HG03439 (cell line): Measurements from ENCODE around the gene LRP5.
"Not testable (repeated sequence)": the region's sequence is repeated elsewhere in the genome, so short reads cannot be mapped to it uniquely, and the experiment has no call there.

Experiments used
- ATAC-seq: cut with Tn5 transposase; IDR thresholded peaks from one replicate; pipeline ENCODE4 v1.9.1; 2021; ENCODE audit warnings: mild to moderate bottlenecking, moderate library complexity; ENCODE audit not compliant: unreplicated experiment

The LRP5 gene

DNA sequence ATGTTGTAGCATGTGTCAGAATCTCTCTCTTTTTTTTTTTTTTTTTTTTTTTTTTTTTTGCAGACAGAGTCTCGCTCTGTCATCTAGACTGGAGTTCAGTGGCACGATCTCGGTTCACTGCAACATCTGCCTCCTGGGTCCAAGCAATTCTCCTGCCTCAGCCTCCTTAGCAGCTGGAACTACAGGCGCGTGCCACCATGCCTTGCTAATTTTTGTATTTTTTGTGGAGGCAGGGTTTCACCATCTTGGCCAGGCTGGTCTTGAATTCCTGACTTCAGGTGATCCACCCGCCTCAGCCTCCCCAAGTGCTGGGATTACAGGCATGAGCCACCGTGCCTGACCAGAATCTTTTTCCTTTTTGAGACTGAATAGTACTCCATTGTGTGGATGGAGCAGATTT is 32.4 kb downstream of the LRP5 start:
- not testable (repeated sequence) for ATAC-seq

DNA sequence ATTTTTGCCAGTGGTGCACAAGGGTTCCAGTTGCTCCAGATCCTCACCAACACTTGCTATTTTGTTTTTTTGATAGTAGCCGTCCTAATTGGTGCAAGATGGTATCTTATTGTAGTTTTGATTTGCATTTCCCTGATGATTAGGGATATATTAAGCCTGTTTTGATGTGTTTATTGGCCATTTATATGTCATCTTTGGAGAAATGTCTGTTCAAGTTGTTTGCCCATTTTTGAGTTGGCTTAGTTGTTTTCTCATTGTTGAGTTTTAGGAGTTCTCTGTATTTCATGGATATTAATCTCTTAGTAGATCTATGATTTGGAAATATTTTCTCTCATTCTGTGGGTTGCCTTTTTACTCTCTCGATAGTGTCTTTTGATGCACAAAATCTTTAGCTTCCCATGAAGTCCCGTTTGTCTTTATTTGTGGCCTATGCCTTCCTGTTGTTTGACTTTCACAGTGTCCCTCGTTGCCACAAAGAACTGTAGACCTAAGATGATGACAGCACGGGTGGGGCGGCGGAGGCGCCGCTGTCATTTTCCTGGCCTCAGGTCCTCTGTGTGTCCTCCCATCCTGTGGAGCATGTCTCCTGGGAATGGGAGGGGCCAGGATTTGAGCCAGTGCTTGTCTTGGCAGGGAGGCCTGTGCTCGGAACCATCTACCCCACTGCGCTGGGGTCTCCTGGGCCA is 33.5 kb downstream of the LRP5 start:
- no peak for ATAC-seq

DNA sequence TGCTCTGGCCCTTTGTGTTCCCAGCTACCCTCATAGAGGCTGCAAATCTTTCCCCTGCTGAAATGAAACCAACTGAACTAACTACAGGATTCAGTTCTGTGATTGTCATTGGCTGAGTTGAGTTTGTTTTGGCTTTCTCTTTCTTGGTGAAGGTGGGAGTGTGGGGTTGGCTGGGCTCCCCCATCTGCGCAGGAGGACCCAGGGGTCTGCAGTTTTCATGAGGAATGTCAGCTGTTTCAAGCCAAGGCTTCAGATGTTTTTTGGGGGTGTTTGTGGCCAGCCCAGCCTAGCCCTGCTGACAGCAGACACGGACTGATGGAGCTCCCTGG is 34.0 kb downstream of the LRP5 start:
- ATAC-seq = no peak

DNA sequence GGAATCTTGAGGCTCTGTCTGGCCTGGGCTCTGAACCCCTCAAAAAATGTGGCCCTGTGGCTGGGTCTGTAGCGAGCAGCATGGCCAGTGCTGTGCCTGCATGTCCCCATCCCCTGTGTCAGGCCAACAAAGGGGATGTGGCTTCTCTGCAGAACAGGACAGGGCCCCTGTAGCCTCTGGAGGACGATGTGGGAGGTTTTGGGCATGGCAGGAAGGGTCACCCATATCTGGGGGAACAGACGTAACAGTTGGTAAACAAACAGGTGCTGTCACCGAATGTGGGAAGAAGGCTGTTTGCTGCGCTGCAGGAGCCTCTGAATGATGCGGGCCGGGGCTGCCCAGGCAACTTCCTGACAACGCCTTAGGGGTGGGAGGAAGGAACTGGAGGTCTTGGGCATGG is 35.0 kb downstream of the LRP5 start:
- no peak for ATAC-seq

DNA sequence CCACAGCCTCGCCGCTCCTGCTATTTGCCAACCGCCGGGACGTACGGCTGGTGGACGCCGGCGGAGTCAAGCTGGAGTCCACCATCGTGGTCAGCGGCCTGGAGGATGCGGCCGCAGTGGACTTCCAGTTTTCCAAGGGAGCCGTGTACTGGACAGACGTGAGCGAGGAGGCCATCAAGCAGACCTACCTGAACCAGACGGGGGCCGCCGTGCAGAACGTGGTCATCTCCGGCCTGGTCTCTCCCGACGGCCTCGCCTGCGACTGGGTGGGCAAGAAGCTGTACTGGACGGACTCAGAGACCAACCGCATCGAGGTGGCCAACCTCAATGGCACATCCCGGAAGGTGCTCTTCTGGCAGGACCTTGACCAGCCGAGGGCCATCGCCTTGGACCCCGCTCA is 35.5 kb downstream of the LRP5 start:
- no peak for ATAC-seq

DNA sequence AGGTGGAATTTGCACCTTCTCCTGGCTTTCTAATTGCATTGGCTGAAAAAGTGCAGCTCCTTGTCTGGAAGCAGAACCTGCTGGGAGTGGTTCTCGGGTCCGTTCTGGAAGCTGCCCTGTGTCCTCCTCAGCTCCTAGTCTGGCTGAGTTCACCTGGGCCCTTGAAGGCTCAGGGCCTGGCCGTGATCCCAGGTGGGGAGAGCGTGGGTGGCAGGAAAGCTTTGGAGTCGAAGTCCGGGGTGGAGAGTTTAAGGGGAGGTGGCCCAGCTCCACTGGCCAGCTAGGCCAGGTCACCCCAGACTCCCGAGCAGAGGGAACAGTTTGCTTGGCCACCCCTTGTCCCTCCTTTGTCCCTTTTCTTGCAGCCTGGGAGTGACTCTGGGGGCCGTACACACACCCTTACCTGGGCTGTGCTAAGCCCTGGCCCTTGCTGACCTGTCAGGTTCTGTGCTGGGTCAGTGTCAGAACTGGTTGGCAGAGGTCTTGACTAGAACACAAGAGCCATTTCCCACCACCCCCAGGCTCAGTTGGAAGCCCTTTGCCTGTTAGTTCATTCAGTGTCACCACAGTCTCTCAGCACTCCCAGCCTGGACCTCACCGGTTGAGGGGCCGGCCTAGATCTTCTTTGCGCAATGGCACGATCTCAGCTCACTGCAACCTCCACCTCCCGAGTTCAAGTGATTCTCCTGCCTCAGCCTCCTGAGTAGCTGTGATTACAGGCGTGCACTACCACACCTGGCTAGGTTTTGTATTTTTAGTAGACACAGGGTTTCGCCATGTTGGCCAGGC is 37.3 kb downstream of the LRP5 start:
- no peak for ATAC-seq

DNA sequence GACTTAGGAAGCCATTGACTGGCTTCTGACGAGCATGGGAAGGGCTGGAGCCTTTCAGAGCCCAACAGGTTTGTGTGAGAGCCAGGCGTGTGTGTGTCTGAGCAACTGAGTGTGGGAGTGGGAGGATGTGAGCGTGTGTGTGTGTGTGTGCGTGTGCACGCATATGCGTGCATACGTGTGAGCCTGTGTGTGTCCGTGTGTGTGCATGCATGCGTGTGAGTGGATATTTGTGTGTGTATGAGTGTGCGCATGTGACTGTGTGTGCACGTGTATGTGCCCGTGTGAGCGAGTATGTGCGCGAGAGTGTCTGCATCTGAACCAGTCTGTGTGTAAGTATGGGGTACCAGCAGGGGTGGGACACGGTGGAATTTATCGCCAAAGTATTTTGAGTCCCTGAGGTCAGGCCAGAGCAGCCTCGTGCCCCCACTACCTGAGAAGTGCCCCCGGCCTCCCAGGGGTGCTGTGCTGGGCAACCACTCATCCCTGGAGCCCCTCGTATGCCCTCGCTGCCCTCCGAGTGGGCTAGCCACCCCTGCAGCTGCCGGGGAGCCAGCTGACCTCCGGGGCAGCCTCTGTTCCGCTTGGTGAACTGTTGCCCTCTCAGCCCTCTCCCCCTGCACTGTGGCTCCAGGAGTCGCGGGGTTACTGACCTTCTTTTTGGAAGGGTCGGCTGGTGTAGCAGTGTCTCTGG is 38.5 kb downstream of the LRP5 start:
- no peak for ATAC-seq

DNA sequence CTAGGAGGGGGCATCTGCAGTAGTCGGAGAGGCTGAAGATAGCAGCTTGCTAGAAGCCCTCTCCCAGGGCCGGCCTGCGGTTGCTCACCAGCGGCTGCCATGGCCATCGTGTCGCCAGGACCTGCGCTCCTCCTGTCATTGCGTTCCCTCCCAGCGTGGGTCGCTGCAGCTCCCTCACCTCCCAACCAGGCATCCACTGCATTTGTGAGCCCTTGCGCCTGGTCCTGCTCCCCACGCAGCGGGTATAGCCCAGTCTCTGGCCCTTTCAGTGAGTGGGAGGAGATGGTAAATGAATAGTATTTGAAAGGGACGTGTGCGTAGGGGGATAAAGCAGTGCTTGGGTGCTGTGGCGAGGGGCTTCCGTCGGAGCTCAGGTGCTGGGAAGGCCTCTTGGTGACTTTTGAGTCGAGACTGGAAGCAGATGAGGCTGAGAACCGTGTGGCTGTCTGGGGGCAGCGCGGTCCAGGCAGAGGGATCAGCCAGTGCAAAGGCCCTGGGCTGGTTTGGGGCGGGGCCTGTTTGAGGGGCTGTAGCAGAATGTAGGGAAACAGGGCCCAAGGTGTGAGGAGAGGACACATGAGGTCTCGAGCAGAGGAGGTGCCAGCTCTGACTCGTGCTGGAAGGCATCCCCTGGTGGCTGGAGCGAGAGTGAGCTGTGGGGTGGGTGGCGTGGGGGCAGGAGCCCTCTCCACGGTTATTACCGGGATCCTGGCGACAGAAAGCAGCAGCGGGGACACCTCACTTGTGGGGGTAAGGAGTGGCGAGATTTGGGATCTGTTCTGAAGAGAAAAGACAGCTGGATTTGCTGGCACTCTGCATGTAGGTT is 39.3 kb downstream of the LRP5 start:
- no peak for ATAC-seq

DNA sequence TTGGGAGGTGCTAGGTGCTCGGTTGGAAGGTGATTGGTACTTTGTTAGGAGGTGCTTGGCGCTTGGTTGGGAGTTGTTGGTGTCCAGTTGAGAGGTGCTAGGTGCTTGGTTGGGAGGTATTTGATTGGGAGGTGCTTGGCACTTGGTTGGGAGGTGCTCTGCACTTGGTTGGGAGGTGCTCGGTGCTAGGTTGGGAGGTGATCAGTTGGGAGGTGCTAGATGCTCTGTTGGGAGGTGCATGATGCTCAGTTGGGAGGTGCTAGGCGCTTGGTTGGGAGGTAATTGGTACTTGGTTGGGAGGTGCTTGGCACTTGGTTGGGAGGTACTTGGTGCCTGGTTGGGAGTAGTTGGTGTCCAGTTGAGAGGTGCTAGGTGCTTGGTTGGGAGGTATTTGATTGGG is 40.2 kb downstream of the LRP5 start:
- ATAC-seq = no peak

DNA sequence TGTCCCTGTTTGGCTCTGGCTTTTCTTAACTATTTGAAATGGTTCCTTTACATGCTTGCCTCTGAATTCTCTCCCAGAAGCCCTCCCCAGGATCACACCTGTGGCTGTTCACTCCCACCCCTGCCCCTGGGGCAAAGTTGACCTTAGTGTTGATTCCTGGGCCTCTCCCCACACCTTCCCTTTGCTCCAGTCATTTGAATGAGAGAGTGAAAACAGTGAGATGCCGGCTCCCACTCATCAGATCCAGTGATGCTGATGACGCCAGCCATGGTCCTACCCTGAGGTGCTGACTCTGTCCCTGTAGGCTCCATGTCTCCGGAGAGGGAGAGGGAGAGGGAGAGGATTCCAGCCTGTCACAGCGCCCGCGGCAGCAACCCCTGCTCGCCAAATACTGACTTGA is 40.7 kb downstream of the LRP5 start:
- no peak for ATAC-seq

DNA sequence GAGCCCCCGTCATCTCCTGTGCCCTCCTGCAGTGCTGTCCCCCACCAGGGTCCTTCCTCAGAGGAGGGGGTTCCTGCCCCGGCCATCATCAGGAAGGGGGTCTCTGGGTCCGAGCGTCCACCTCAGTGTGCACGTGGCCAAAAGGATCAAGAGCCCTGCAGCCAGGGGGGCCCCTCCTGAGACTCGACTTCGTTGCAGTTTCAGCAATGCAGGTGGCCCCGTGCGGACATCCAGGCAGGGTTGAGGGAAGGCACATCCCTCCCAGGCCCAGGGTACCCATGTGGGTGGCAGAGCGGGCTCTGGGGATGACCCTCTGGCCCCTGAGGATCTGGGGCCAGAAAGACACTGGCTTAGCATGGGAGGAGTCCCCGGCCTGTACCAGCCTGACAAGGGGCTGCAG is 41.3 kb downstream of the LRP5 start:
- ATAC-seq = no peak

DNA sequence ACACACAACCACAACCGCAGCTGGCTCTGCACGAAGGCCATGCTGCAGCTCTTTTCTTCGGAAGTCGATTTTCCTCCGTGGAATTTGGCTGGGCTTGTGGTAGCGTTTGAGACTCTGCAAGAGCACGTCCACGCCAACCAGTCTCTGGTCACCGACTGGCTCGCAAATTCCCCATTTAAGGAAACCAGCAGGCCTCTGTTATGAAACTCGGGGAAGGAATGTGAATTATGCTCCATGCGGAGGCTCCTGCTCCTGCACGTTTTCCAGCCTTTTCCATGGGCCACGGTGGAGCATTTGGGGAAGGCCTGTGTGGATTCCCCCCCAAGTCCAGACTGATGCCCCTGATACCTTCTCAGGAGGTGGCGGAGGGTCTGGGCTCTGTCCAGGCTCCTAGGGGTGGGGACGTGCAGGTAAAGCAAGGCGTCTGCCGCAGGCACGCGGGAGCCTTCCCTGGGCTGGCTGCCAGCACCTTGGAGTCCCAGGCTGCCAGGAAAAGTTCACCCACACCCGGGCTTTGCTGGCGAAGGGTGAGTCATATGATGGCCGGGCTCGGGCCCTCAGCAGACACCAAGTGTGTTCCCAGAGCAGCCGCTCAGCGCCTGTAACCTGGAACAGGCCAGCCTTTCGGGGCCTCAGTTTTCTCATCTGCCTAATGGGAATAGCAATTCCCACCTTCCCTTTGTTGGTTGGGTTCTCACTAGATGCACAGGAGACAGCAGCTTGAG is 41.9 kb downstream of the LRP5 start:
- ATAC-seq = no peak

DNA sequence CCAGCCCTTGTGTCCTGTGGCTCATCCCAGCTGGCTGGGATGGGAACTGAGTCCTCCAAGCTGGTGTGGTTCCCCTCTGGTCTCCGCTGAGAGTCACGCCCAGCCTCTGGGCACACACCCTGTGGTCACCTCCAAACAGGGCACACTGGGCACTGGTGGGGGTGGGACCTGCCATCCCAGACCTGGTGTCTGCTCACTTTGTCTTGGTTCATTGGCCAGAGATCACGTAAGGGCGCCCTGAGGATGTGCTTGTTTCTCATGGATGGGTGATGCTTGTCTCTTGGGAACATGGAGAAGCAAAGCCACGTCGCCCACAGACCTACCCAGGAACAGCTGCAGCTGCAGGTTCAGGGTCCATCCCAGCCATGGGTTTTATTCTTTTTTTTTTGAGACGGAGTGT is 43.1 kb downstream of the LRP5 start:
- ATAC-seq = no peak

DNA sequence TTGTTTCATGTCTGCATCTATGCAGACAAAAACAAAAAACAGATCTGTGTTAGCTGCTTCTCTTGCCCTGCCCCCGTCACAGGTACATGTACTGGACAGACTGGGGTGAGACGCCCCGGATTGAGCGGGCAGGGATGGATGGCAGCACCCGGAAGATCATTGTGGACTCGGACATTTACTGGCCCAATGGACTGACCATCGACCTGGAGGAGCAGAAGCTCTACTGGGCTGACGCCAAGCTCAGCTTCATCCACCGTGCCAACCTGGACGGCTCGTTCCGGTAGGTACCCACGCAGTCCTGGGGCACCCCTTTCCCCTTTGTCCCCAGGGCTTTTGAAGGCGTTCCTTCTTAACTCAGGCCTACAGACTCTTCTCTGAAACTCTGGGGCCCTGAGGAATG is 45.2 kb downstream of the LRP5 start:
- ATAC-seq = no peak

DNA sequence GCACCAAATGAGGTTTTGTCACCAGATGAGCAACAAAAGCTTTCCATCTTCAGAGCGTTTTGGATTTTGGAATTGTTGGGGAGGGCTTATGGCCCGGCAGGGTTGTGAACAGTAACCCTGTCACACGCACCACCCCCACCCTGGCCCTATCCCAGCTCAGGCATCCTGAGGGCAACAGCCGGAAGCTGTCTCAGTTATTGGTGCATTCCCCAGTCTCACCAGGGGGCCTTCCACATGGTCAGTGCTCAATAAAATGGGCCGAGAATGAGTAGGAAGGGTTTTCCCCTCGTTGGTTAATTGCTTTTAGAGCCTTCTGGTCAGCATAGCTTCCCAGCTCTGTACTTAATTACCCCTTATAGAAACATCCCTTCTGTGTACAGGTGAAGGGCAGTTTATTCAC is 46.0 kb downstream of the LRP5 start:
- no peak for ATAC-seq

DNA sequence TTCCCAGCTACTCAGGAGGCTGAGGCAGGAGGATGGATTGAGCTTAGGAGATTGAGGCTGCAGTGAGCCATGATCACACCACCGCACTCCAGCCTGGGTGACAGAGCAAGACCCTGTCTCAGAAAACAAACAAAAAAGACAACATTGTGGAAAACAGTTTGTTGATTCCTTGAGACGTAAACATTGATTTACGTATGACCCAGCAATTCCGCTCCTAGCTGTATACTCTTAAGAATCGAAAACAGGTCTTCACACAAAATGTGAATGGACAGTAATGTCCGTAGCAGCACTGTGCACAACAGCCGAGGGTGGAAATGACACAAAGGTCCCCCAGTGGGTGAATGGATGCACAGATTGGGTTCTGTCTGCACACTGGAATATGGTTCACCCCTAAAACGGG is 49.3 kb downstream of the LRP5 start:
- ATAC-seq = no peak

DNA sequence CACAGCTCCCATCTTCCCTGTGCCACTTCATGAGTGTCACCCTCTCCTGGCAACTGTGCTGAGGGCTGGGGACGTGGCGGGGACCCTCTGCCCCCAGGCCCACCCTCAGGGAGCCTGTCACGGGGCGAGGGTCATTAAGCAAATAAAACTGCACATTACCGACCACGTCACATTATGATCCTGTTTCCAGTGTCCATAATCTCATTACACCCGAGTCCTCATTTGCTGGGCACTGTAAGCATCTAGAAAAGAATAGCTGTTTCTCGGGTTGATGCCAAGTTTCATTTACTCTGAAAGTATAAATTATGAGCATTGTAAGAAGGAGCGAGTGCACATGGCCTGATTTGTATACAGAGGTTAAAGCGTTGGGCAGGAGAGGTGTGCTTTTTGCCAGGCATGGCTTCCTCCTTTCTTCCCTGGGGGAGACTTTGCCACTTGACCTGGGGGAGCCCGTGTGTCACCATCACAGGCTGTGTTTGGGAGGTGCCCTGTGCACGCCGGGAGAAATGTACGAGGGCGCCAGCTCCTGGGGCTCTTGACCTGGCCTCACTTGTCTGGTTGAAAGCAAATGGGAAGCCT is 50.5 kb downstream of the LRP5 start:
- no peak for ATAC-seq

DNA sequence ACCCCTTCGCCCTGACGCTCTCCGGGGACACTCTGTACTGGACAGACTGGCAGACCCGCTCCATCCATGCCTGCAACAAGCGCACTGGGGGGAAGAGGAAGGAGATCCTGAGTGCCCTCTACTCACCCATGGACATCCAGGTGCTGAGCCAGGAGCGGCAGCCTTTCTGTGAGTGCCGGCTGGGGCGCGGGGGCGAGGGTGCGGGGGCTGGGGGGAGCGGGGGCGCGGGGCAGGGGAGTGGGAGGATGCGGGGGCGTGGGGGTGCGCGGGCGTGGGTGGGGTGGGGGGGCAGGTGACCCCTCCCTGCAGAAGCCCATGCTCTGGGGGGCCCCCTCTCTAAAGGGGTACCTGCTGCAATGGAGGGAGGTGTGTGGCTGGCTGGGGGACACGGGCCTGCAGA is 51.4 kb downstream of the LRP5 start:
- ATAC-seq = no peak

DNA sequence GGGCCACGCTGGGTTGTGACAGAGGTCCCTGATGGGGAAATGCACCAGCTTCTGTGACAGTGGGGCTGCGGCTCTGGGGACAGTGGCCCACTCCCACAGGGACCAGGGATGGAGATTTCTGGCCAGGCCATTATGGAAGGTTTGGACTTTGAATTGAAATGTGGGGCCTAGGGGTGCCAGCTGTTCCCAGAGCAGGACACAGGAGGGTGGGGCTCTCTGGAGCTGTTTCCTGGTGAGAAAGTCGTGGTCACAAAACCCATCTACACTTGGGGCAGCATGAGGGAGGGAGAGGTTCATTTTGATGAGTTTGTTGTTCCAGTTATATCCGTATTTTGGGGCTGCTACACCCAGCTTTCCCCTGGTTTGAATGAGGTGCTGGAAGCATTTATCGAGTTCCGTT is 52.2 kb downstream of the LRP5 start:
- ATAC-seq = no peak

DNA sequence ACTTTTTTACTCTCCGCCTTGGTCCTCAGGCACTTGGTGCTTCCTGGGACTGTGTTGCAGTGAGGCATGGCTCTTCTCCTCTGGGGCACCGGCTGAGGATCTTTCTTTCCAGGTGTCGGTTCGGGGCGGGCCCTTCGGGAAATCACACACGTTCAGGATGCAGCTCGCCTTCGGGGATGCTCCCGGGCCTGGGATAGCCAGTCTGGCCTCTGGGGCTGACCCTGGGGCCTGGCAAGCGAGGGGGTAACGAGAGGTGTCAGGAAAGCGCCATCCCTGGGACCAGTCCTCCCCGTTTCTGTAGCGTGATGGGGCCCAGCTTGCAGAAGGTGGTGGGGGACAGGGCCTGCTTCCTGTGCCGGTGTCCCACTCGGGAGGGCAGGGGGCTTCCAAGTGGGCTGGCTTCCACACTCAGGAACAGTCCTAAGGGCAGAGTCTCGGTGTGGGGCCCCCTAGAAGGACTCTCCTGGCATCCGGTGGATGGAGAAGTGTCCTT is 53.6 kb downstream of the LRP5 start:
- ATAC-seq = no peak
